Right atrium auricular region (tissue), 2 donors: Measurements from ENCODE around the gene CCDC85C. TPM values are rescaled to one million over a fixed set of nuclear protein-coding genes. Genes with fewer than 3 reads are reported as not detected.

ENCODE experiments used
- DNase-seq: peaks from one replicate; pipeline ENCODE4 v3.0.0-alpha.2; 2019; ENCODE audit warnings: low spot score
- H3K27ac ChIP-seq, 2 donors: fragments of 200-600 bp; sonication (generic); 1 replicate in 1 of 2; 2 replicates in 1 of 2; pipeline ENCODE4 v1.5.1; 2016 to 2019
- H3K27me3 ChIP-seq, 2 donors: fragments of 200-600 bp; sonication (generic); one replicate each; pipeline versions ENCODE4 v1.5.1 to v1.6.0; 2017 to 2019
- H3K36me3 ChIP-seq: fragments of 200-600 bp; sonication (generic); one replicate; pipeline ENCODE4 v1.5.1; 2016
- H3K4me1 ChIP-seq, 2 donors: fragments of 200-600 bp; sonication (generic); one replicate each; pipeline versions ENCODE4 v1.5.1 to v1.6.0; 2017 to 2019
- H3K4me3 ChIP-seq, 2 donors: fragments of 200-600 bp; sonication (generic); 1 replicate in 1 of 2; 2 replicates in 1 of 2; pipeline ENCODE4 v1.5.1; 2017 to 2019; ENCODE audit warnings: mild to moderate bottlenecking in 1 of 2, moderate library complexity in 1 of 2
- H3K9me3 ChIP-seq, 2 donors: fragments of 200-600 bp; sonication (generic); one replicate each; pipeline ENCODE4 v1.5.1; 2019
- CTCF ChIP-seq, 2 donors: fragments of 200-600 bp; sonication (generic); IDR thresholded peaks; one replicate each; pipeline ENCODE4 v1.5.1; 2019; ENCODE audit warnings: antibody characterized with exemption in 2 of 2
- total RNA-seq, 2 donors: library from RNA; depleted of rRNA; stranded (reverse); fragments of >200 nt; gene quantifications; one replicate each; pipeline ENCODE4 v1.1.0, GENCODE V29; 2016

The CCDC85C gene
- total RNA-seq, 2 donors from 2014 or later, result 17.1 to 17.7 TPM

- H3K36me3 ChIP-seq, result peaks cover 46% of the 10 kb centered on the region
Measured at GRCh38 chr14:99452968-99453367, 151.0 kb downstream of the CCDC85C start.

GRCh38 chr14:99451234-99451633 is 152.8 kb downstream of the CCDC85C start:
- no peak overlapping the region for H3K27ac ChIP-seq
- no peak for DNase-seq
- peaks cover 47% of the 10 kb centered on the region for H3K36me3 ChIP-seq
- H3K27me3 ChIP-seq, result no peaks in the 10 kb centered on the region
- H3K9me3 ChIP-seq, result no peaks in the 10 kb centered on the region
- no peaks in the 10 kb centered on the region for H3K4me1 ChIP-seq
- H3K4me3 ChIP-seq, result no peak overlapping the region
- no peak for TF ChIP-seq CTCF (IDR thresholded peaks at IDR 0.05)

More at GRCh38 chr14:99452968-99453367, 151.0 kb downstream of the CCDC85C start:
- no peak for TF ChIP-seq CTCF (IDR thresholded peaks at IDR 0.05)
- Histone ChIP-seq H3K4me3 (no peak overlapping the region), H3K27ac (no peak overlapping the region), H3K27me3 (no peaks in the 10 kb centered on the region), H3K4me1 (no peaks in the 10 kb centered on the region), H3K9me3 (no peaks in the 10 kb centered on the region)
- no peak for DNase-seq

DNA sequence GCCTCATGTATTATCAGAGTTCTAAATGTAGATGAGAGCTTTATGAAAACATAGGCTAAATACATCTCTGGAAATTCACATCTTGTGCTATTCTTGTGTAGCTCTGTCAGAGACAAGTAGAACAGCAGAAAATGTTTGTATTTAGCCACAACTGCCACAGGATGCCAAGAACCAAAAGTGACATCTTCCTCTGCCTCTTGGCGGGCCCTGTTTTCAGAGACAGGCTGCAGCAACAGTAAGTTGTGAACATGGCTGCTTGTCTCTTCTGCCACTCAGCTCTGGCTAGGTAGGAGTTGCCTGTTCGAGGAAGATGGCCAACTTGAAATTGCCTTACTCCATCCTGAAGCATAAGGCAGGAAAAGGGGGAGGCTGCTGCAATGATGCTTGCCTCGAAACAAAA is 153.7 kb downstream of the CCDC85C start:
- no peak for DNase-seq
- H3K36me3 ChIP-seq, result peaks cover 46% of the 10 kb centered on the region
- H3K4me3 ChIP-seq, result no peak overlapping the region
- H3K9me3 ChIP-seq, result no peaks in the 10 kb centered on the region
- no peaks in the 10 kb centered on the region for H3K27me3 ChIP-seq
- H3K4me1 ChIP-seq, result no peaks in the 10 kb centered on the region
- TF ChIP-seq CTCF (IDR thresholded peaks at IDR 0.05), result no peak
- H3K27ac ChIP-seq, result no peak overlapping the region

Other genes with a start within 250 kb of the CCDC85C start
- gene SETD3, start 123.3 kb downstream of the CCDC85C start, total RNA-seq, result 100 to 1,000 TPM in 1 of 2 donors, 10 to 100 TPM in 1; 84.2 to 114 TPM
- gene CCNK, start 122.8 kb downstream of the CCDC85C start, total RNA-seq, result 10 to 100 TPM; 13.9 to 17.1 TPM
- gene HHIPL1, start 40.9 kb upstream of the CCDC85C start, total RNA-seq, result 1 to 10 TPM; 1.8 to 2.4 TPM
- gene CYP46A1, start 80.1 kb upstream of the CCDC85C start, total RNA-seq, result 1 to 10 TPM; 1.4 to 6.9 TPM
- 10 to 100 TPM; 28.3 to 30.2 TPM for gene EML1, start 189.2 kb upstream of the CCDC85C start, total RNA-seq